HG03103 (cell line): ENCODE data around the gene PSTK.

Experiments used
- ATAC-seq: cut with Tn5 transposase; IDR thresholded peaks from one replicate; pipeline ENCODE4 v1.9.1; 2021; ENCODE audit warnings: low read depth; ENCODE audit not compliant: unreplicated experiment

The PSTK gene

GRCh38 chr10:123018531-123018930, 38.3 kb downstream of the PSTK start:
- ATAC-seq = no peak

- no peak for ATAC-seq
Measured at GRCh38 chr10:123019264-123019663, 39.1 kb downstream of the PSTK start.

- no peak for ATAC-seq
Measured at GRCh38 chr10:123019941-123020703, 39.9 kb downstream of the PSTK start.

- no peak for ATAC-seq
Measured at GRCh38 chr10:123021517-123021916, 41.3 kb downstream of the PSTK start.

GRCh38 chr10:123024540-123024939, 44.3 kb downstream of the PSTK start:
- ATAC-seq = no peak

GRCh38 chr10:123026302-123026701, 46.1 kb downstream of the PSTK start:
- no peak for ATAC-seq

- no peak for ATAC-seq
Measured at GRCh38 chr10:123027861-123028260, 47.7 kb downstream of the PSTK start.

GRCh38 chr10:123031124-123031523, 50.9 kb downstream of the PSTK start:
- ATAC-seq = no peak

- ATAC-seq = no peak
Measured at GRCh38 chr10:123034332-123034731, 54.1 kb downstream of the PSTK start.

GRCh38 chr10:123035467-123036086, 55.4 kb downstream of the PSTK start:
- no peak for ATAC-seq

- ATAC-seq = no peak
Measured at GRCh38 chr10:123038782-123039631, 58.8 kb downstream of the PSTK start.

GRCh38 chr10:123039632-123039930, 59.4 kb downstream of the PSTK start:
- ATAC-seq = no peak
